GM19239 (cell line): ENCODE measurements around the gene SLC7A5.
A peak's percentile ranks its signal among the peaks of the same experiment; 100 is the strongest.
"Not testable (repeated sequence)": the region's sequence is repeated elsewhere in the genome, so short reads cannot be mapped to it uniquely, and the experiment has no call there.

Experiments used
- DNase-seq: peaks from one replicate; pipeline ENCODE4 v3.0.0; 2011; ENCODE audit warnings: low spot score; ENCODE audit not compliant: insufficient read length
- FAIRE-seq: peaks from 2 replicates; lab custom pipeline; 2011; peaks lifted over from hg19 to GRCh38; lab: Jason Lieb, UNC

Gene SLC7A5

GRCh38 chr16:87826407-87826797 is 42.9 kb downstream of the SLC7A5 start:
- not testable (repeated sequence) for DNase-seq, FAIRE-seq

GRCh38 chr16:87825842-87826120 is 43.5 kb downstream of the SLC7A5 start:
- not testable (repeated sequence) for DNase-seq, FAIRE-seq

GRCh38 chr16:87824991-87825841 is 44.1 kb downstream of the SLC7A5 start:
- DNase-seq (no peak), FAIRE-seq (no peak)

GRCh38 chr16:87824016-87824990 is 45.0 kb downstream of the SLC7A5 start:
- FAIRE-seq (no peak), DNase-seq (no peak)

- FAIRE-seq (no peak), DNase-seq (no peak)
Observed at GRCh38 chr16:87823181-87823929, 46.0 kb downstream of the SLC7A5 start.

- DNase-seq (no peak), FAIRE-seq (no peak)
Observed at GRCh38 chr16:87822108-87822970, 47.0 kb downstream of the SLC7A5 start.

GRCh38 chr16:87821376-87822107 is 47.8 kb downstream of the SLC7A5 start:
- DNase-seq = no peak
- no peak for FAIRE-seq

- no peak for DNase-seq
Observed at GRCh38 chr16:87819983-87820382, 49.3 kb downstream of the SLC7A5 start.

GRCh38 chr16:87819282-87819681 is 50.0 kb downstream of the SLC7A5 start:
- DNase-seq (no peak), FAIRE-seq (no peak)

More at GRCh38 chr16:87819983-87820382, 49.3 kb downstream of the SLC7A5 start:
- FAIRE-seq = no peak

- FAIRE-seq = no peak
- no peak for DNase-seq
Observed at GRCh38 chr16:87818533-87819161, 50.7 kb downstream of the SLC7A5 start.

- DNase-seq (no peak), FAIRE-seq (no peak)
Observed at GRCh38 chr16:87817910-87818309, 51.4 kb downstream of the SLC7A5 start.

GRCh38 chr16:87817370-87817769 is 51.9 kb downstream of the SLC7A5 start:
- not testable (repeated sequence) for DNase-seq, FAIRE-seq

GRCh38 chr16:87816507-87817100 is 52.7 kb downstream of the SLC7A5 start:
- FAIRE-seq = no peak
- DNase-seq = no peak

GRCh38 chr16:87815567-87815966 is 53.7 kb downstream of the SLC7A5 start:
- no peak for DNase-seq
- FAIRE-seq = no peak

GRCh38 chr16:87812200-87812656 is 57.1 kb downstream of the SLC7A5 start:
- no peak for DNase-seq
- no peak for FAIRE-seq

- not testable (repeated sequence) for FAIRE-seq, DNase-seq
Observed at GRCh38 chr16:87811454-87811853, 57.9 kb downstream of the SLC7A5 start.

- DNase-seq (no peak), FAIRE-seq (peak; percentile 89)
Observed at GRCh38 chr16:87809150-87809902, 60.0 kb downstream of the SLC7A5 start.
